ENCODE results near the gene HIPK2.

HIPK2 gene

DNA sequence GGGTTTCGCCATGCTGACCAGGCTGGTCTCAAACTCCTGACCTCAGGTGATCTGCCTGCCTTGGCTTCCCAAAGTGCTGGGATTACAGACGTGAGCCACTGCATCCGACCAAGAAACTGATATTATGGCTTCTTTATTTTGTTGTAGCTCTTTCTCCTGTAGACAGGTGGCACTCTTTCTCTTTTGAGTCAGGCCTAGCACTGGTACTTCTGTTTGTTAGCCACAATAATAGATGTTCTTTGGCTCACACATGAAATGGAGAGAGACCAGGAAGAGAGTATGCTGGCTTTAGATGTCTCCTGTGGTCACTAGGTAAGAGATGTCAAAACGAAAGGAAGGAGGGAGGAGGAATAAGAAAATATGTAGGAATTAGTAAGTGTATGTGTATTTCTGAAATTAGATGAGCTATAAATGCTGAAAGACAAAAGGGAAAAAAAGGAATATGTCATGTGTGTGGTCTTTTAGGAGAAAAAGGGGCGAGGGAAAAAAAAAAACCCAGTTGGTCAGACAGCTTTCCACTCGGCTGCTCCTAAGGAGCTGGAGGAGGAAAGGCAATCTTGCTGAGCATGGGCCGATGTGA is 175.6 kb downstream of the HIPK2 start:
- in situ Hi-C loops (cut with MboI; ENCODE audit: low sequenced_read_pairs) = no loop called here

DNA sequence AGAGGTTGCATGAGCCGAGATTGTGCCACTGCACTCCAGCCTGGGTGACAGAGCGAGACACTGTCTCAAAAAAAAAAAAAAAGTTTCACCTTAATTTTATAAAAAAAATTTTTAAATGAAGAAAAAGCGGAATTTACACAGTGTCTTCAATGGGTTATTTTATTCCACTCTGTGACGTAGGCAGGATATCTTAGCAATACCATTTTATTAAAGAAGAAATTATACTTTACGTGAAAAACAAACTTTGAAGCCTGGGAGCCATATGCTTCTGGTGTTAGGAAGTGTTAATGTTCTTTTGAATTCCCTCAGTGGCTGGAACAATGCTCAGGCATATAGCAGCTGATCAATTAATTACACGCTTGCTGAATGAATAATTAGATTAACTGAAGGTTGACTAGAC is 176.6 kb downstream of the HIPK2 start:
- in situ Hi-C loops (cut with MboI; ENCODE audit: low sequenced_read_pairs) = no loop called here

DNA sequence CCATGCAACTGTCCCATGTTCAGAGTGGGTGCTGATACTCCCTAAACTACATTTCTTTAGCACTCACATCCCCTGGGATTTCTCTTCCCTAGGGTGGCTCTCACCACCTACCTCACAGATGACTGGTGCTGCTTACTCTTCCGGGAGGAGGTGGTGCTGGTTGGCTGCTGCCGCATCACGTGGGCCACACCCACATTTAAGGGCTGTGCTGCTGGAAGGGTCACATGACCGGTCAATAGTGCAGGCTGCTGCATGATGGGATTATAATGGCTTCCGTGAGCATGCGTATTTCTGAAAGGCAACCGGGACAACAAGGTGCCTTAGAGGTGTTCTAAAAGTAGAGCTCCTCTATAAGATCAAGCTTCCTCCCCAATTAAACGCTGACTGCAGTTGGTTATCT is 177.5 kb downstream of the HIPK2 start:
- in situ Hi-C loops (cut with MboI; ENCODE audit: low sequenced_read_pairs) = no loop called here

DNA sequence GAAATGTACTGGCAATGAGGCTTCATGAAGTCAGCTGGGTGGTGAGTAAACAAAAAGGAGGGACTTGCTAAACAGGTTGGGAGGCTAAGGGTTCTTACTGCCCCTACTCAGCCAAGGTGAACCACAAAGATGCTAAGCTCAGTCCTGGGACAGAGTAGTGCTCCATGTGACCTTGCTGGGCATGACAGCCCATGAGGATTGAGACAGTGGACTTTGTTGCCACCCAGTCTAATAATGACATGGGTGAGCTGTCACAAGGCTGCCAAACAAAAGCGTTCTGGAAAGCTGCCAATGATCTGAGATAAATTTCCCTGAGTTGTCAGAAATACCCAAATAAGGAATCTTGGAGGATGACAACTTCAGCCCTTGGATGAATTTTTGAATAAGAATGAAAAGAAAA is 179.2 kb downstream of the HIPK2 start:
- in situ Hi-C loops (cut with MboI; ENCODE audit: low sequenced_read_pairs) = no loop called here

DNA sequence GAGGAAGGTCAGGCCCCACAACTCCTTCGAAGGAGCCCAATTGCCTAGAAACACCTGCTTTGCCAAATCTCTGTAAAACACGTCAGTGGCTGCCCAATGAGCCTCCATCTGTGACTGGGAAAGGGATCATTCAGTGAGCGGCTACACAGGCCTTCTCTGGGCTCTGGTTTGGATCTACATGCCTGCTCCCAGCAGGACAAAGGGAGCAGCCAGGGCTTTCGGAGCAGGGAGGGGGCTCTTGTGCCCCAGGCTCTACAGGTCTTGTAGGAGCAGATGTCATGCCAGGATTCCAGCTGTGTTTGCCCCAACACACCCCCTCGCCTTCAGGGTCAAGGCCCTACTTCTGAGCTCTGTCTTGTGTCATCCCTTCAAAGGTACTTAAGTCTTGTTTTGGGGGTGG is 180.8 kb downstream of the HIPK2 start:
- in situ Hi-C loops (cut with MboI; ENCODE audit: low sequenced_read_pairs) = no loop called here

DNA sequence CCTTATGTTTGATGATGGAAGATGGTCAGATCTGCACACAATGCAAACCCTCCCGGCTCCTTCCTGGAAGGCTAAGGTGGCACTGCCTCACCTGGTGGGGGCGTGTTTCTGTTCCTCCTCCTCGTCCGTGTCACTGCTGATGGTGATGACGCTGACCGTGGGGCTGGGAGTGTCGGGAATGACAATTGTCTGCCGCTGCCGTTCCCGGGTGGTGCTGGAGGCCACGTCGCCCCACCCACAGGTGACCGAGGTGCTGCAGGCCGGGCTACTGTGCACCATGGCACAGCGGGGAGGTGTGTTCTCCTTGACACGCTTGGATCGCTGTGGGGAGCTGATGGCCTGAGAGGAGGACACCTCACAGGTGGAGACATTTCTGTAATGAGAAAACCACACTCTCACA is 181.2 kb downstream of the HIPK2 start:
- in situ Hi-C loops (cut with MboI; ENCODE audit: low sequenced_read_pairs) = no loop called here

DNA sequence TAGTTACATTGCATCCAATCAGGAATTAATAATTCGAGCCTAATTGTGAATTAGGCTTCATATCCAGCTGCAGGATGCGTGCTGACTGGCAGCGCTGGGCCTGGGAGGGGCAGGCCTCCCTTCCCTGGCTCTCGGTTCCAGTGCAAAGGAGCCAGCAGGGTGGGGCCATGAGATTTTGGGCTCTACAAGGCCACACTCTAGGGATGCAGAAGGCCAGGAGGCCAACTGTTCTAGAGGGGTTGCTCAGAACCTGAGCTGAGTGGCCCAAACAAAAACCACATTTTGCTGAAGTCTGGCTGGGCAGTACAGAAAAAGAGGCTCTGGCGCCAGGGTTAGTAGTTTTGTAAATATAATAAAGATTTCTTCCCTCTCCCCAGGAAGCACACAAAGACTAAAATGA is 182.0 kb downstream of the HIPK2 start:
- in situ Hi-C loops (cut with MboI; ENCODE audit: low sequenced_read_pairs) = no loop called here

DNA sequence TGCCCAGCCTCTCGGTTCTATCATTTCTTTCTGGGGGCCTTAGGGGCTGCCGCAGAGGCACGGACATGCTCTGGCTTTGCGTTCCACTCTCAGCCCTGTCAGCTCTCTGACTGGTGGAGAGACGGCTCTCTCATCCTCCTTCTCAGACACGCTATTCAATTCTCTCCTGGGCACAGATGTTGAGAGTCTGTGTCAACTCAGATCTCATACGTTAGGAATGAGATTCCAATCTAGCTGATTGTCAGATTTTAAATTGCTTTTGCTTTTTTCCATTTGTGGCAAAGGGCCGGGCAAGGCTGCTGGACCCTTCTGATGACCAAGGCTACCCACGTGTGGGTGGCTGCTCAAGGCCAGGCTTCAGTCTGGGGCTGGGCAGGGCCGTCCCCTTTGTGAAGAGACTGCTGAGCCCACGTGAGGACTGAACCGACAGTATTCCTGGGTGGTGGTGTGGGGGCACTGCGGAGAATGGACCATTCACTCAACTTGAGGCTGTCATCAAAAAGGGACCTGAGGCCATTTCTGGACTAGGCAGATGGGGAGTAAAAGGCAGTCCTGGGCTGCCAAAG is 182.8 kb downstream of the HIPK2 start:
- in situ Hi-C loops (cut with MboI; ENCODE audit: low sequenced_read_pairs) = no loop called here

DNA sequence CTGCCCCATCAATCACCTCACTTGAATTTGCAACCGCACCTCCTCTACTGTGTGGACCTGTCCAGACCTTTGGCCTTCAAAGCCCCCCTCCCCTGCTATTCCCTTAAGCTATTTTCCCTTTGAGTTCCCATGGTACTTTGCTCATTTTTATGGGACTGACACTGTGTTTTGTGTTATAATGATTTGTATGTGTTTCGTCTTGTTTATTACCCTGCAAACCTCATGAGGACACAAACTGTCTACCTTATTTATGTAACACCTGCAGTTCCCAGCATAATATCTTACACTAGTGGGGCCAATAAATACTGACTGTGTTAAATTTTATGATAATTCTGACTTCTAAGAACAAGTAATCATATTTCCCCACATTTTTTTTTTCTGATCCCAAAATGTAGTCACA is 183.7 kb downstream of the HIPK2 start:
- in situ Hi-C loops (cut with MboI; ENCODE audit: low sequenced_read_pairs) = no loop called here

DNA sequence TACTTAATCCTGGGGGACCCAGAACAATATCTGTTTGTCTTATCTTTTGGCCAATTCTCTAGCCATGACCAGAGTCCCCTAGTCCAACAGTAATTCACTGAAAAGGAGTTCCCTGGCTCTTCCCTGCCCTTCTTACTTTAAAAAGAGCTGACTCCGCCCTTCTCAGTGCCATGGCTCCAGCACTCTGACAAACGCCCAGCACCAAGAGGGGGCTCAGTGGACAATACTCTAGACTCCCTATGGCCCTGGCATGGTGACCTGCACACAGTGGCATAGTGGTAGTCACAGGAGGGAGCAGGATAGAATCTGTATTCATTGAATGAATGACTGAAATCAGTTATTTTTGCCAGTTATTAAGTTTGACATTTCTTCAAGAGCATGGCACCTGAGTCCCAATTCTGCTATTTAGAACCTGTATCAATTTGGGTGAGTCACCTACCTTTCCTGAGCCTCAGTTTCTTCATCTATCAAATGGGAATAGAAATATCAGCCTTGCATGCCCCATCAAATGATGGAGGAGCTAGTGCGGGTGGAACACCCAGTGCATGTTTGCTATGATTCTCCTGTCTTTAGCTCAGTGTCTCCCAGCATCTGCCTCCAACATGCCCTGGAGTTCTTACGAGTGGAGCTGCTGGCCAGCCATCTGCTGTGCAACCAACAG is 184.9 kb downstream of the HIPK2 start:
- in situ Hi-C loops (cut with MboI; ENCODE audit: low sequenced_read_pairs) = no loop called here

DNA sequence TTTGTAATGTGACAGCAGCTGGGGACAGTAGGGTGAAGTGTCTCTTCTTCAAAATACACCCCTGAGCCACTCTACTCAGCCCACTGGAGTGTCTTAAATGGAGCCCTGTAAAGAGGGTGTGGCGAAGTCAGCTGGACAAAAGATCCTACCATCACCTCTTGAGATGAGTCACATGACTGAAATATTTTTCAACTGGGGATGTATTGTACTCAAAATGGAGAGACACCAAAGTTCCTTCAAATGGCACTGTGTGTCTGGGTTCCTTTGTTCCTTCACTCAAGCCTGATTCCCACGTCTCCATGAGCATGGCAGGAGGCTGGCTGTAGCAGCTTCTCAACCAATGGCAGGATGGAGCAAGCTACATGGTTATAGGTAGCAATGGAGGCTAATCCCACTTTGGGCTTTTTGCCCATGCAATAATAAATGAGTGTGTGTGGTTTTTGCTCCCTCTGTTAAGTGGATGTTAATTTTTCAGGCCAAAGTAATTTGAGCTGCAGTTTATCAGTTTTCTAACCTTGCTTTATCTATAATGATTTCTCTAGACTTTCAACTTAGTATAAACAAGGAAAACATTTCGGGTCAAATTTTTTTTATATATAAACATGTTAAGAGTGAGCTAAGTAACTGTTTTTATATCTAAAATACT is 186.1 kb downstream of the HIPK2 start:
- in situ Hi-C loops (cut with MboI; ENCODE audit: low sequenced_read_pairs) = no loop called here

DNA sequence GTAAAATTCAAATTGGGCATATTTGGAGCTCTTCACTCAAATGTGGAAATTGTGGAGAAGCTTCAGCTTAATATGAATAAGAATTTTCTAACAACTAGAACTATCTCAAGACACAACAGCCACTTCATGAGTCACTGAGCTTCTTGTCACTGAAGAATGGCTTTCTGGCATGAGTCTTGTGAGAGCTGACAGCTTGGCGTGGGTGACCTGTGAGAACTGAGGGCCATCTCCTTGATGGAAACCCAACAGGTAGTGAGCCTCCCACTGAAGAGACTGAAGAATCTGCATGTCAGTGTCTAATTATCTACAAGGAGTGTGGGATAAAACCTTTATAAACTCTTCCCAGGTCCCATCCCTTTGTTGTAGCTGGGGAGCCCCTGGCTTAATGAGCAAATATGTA is 188.3 kb downstream of the HIPK2 start:
- in situ Hi-C loops (cut with MboI; ENCODE audit: low sequenced_read_pairs) = no loop called here

DNA sequence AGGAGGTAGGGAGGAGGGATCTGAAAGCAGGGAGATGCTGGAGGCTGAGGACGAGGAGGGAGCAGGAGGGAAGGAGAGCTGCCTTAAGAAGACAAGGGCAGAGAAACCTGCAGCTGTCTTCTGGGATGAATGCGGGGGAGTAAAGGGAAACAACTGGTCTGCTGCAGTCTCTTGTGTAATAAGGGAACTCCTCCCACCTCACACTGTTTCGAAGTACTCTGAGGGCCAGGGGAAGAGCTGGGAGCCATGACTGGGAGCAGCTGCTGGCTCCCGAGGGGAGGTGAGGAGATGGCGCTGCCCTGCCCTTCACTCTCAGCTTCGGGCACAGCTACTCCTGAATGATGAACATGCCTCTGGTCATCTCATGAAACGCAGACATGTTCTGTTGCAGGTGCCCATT is 189.2 kb downstream of the HIPK2 start:
- in situ Hi-C loops (cut with MboI; ENCODE audit: low sequenced_read_pairs) = no loop called here

DNA sequence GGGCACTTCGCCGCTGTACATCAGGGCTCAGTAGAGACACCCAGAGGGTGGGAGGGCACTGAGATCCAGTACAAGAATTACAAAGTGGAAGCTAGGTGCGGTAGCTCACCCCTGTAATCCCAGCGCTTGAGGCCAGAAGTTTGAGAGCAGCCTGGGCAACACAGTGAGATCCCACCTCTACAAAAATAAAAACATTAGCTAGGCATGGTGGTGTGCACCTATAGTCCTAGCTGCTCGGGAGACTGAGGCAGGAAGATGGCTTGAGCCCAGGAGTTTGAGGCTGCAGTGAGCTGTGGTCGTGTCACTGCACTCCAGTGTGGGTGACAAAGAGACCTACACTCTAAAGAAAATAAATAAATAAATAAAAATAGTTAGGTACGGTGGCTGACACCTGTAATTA is 190.3 kb downstream of the HIPK2 start:
- in situ Hi-C loops (cut with MboI; ENCODE audit: low sequenced_read_pairs) = no loop called here

DNA sequence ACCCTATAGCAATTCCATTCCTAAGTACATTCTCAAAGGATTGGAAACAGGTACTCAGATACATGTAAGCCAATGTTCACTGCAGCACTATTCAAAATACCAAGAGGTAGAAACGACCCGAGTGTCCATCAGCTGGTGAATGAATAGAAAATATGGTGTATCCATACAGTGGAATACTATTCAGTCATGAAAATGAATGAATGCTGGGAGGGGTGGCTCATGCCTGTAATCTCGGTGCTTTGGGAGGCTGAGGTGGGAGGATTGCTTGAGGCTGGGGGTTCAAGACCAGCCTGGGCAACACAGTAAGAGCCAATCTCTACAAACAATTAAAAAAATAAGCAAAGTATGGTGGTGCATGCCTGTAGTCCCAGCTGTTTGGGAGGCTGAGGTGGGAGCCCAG is 191.5 kb downstream of the HIPK2 start:
- in situ Hi-C loops (cut with MboI; ENCODE audit: low sequenced_read_pairs) = no loop called here

DNA sequence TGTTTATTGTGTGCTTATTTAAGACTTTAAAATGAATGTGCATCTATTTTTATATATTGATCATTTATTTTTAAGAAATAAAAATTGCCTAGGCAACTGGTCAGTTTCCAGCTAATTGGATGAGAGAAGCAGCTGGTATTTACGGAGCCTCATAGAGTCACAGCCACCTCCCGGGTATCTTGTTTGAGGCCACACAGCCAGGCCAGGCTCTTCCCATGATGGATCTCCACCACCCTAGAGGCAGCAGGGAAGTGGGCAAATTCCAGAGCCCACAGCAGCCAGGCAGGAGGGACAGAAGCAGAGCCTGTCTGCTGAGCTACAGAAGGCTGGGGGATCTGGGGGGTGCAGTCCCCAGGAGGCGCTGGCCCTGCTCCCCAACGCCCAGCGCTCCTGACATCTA is 192.8 kb downstream of the HIPK2 start:
- in situ Hi-C loops (cut with MboI; ENCODE audit: low sequenced_read_pairs) = no loop called here

DNA sequence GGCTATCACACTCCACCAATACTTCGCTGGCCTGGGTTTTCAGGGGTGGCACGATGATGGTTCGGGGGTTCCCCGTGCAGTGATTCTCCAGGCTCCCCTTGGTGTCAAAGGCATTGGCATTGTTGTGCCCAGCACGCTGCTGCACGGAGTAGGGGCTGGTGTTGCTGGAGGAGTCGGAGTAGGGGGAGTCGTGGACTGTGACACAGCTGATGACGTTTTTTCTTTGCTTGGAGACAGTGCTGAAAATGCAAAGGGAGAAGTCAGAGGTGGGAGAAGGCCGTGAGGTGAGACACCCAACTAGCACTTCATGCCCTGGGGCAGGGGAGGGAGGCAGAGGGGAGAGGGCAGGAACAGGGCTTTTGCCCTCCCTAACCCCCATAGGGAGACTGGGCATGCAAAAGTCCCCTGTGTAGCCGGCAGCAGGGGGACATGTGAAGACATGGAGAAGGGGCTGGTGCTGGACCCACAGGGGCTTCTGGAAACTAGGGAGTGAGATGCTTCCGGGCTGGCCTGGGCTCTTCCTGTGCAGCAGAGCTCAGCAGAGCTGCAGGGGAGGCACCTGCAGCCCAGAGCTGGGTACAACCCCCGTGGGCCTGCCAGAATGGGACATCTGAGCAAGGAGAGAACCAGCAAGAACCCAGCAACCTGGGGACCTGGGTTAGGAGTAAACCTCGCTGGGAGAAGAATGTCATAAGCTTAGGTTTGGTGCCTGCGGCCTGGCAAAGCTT is 193.8 kb downstream of the HIPK2 start:
- in situ Hi-C loops (cut with MboI; ENCODE audit: low sequenced_read_pairs) = no loop called here

DNA sequence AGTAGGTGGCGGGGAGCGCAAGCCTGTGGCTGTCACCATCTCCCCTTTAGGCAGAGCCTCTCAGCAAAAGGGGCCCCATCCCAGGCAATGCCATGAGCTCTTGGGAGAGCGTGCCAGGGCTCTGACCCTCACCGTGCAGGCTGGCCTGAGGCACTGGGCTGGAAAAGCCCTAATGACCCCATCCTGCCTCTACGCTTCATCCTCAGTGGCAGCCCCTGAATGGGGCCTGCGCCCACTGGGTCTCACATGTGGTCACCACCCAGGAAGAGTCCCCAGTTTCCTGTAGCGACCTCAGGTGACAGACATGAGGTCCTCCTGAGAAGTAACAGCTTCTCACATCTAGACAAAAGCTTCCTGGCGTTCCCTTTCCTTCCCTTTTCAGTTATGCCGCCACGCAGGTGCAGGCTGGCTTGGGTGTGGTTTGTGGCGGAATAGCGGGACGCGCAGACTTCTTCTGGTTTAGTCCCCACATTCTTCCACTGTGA is 195.1 kb downstream of the HIPK2 start:
- in situ Hi-C loops (cut with MboI; ENCODE audit: low sequenced_read_pairs) = no loop called here

DNA sequence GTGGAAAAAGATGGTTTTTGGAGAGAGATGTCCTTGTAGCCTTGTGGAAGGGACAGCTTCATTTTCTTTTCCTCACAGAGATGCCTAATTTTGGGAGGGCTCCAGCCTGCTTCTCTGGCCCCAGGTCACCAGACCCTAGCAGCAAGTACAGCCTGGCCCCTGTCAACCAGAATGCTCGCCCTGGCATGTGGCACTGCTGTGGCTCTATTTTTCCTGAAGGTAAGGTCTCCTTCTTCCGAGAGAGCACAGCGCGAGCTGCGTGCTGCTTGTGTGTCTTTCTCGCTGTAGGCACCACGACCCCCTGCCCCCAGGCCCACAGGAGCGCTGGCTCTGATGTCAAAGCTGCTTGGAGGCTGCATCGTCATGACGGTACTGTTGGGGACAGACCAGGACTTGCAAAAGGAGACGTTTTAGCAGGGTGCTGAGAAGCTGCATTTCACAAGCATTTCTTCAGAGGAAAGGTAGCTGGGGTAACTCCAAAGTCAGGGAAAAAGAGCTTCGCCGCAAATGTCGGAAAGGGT is 195.6 kb downstream of the HIPK2 start:
- in situ Hi-C loops (cut with MboI; ENCODE audit: low sequenced_read_pairs) = no loop called here

DNA sequence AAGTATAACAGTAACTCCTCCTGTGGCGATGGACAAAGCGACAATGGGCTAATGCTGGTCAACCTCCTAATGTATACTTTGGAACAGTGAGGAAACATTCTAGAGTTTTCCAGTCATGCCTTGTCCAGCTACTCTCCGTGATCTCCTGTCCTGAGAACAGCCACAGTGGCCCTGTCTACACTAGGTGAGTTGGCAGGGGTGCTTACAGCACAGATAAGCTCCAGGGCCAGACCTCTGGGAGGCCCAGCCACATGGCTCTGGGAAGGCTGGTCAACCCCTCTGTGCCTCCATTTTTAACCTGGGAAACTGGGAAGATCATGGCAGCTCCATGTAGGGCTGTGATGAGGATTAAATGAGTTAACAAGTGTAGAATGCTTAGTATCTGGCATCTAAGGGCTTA is 197.4 kb downstream of the HIPK2 start:
- in situ Hi-C loops (cut with MboI; ENCODE audit: low sequenced_read_pairs) = no loop called here

Data from HL-60/S4 treated with retinoic acid at 250 ng/mL for 4 days and 3 days (cell line).